Fibroblast of villous mesenchyme (primary cell): ENCODE results near the gene LPCAT3. TPM values are rescaled to one million over a fixed set of nuclear protein-coding genes. Genes with fewer than 3 reads are reported as not detected.

Source experiments
- DNase-seq: peaks from one replicate; pipeline ENCODE4 v3.0.0-alpha.2; 2010; ENCODE audit warnings: low read depth
- H3K4me3 ChIP-seq: 2 replicates; pipeline ENCODE4 v1.5.1; 2011; ENCODE audit warnings: low read depth, mild to moderate bottlenecking, low read length
- total RNA-seq: library from RNA; depleted of rRNA; stranded (reverse); fragments of >200 nt; gene quantifications from 2 replicates; pipeline ENCODE4 v1.2.3, GENCODE V29; 2012
- TF ChIP-seq, protein P1 (sequence below): IDR thresholded peaks from 2 replicates; pipeline ENCODE4 v1.5.1; 2012; ENCODE audit warnings: low read depth, mild to moderate bottlenecking, low read length; ENCODE audit not compliant: insufficient read depth

The LPCAT3 gene
- total RNA-seq, 1 donor, result 26.3 TPM

DNA sequence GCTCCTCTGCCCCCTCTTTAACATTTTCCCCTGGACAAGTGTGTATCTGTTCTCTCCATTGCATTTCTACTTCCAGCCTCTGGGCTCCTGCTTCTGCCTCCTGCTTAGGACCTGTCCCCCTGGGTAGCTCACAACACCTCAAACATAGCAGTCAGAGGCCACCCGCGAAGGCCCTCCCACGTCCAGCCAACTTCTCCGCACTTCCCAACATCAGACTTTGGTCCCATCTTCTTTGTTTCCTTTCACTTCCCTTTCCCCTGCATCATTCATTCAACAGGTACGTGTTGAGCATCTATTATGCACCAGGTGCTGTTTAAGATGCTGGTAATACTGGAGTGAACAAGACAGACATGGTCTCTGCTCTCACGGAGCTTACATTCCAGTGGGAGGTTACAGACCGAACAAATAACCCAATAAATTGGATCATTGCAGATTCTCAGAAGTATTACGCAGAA is 71.3 kb downstream of the LPCAT3 start:
- TF ChIP-seq, protein P1, sequence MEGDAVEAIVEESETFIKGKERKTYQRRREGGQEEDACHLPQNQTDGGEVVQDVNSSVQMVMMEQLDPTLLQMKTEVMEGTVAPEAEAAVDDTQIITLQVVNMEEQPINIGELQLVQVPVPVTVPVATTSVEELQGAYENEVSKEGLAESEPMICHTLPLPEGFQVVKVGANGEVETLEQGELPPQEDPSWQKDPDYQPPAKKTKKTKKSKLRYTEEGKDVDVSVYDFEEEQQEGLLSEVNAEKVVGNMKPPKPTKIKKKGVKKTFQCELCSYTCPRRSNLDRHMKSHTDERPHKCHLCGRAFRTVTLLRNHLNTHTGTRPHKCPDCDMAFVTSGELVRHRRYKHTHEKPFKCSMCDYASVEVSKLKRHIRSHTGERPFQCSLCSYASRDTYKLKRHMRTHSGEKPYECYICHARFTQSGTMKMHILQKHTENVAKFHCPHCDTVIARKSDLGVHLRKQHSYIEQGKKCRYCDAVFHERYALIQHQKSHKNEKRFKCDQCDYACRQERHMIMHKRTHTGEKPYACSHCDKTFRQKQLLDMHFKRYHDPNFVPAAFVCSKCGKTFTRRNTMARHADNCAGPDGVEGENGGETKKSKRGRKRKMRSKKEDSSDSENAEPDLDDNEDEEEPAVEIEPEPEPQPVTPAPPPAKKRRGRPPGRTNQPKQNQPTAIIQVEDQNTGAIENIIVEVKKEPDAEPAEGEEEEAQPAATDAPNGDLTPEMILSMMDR, result no peak
- H3K4me3 ChIP-seq, result no peak overlapping the region
- DNase-seq, result no peak

DNA sequence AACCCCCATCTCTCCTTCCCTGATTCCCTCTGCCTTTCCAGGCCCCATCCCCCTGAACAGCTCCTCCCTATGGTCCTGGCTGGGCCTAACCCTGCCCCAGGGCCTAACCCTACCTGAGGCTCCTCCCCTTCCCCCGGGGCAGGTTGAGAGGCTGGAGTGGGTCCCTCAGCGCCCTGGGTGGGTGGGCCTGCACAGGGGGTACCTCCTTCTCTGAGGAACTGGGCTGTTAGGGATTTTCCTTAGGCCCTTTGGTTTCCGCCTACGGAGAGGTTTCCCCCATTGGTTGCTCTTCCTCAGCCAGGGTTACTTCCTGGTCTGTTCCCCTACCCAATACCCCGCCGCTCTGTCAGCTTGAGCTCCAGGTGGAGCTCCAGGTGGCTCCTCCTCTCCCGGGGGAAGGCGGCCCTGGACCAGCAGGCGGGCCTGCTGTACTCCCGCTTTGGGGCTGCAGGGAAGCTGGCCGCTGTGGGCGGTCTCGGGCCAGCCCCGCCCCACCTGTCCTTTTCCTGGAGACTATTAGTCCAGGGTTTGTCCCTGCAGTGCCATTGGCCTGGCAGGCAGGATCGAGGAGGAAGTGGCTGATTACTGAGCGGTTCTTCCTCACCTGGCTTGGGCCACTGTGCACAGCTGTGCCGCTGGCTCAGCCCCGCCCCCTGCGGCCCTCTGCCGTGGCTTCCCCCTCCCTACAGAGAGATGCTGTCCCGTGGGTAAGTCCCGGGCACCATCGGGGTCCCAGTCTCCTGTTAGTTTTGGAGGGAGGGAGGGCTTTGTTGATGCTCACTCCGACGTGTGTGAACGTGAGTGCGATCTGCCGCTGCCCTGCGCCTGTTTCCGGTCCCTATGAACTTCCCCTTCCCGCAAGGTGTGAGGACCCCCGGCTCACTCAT is 72.0 kb downstream of the LPCAT3 start:
- no peak for DNase-seq
- no peak overlapping the region for H3K4me3 ChIP-seq
- TF ChIP-seq, protein P1, result no peak

DNA sequence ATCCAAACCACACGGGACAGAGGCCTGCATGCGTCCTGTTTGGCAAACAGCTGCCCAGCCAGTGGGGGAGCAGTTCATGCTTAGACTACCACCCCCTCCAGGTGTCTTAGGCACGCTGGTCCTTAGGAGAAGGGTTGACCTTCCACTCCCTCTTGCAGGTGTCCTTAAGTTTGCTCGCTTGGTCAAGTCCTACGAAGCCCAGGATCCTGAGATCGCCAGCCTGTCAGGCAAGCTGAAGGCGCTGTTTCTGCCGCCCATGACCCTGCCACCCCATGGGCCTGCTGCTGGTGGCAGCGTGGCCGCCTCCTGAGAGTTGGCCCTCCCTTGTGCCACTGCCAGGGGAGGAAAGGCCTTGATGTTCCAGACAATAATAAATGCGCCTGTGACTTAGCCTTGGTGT is 72.7 kb downstream of the LPCAT3 start:
- TF ChIP-seq, protein P1, result no peak
- DNase-seq, result no peak
- no peak overlapping the region for H3K4me3 ChIP-seq

DNA sequence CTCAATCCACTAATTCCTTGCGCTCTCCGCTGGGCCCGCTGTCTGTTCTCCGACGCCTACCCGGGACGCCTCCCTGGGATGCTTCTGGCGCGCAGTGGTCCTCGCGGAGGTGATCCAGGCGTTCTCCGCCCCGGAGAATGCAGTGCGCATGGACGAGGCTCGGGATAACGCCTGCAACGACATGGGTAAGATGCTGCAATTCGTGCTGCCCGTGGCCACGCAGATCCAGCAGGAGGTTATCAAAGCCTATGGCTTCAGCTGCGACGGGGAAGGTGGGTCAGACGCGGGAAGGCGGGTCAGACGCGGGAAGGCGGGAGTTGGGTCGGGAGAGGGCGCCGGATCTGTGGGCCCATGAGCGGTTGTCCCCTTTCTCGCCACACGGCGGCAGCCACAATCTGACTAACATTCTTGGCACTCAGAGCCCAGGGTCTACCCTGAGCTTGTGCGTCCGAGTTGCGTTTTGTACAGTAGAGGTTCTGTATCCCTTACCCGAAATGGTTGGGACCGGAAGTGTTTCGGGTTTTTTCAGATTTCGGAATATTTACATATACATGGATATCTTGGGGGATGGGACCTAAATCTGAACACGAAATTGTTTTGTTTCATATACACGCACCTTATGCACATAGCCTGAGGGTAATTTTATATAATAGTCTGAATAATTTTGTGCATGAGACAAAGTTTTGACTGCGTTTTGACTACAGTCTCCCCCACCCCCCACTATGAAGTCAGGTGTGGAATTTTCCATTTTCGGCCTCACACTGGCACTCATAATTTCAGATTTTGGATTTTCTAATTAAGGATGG is 73.7 kb downstream of the LPCAT3 start:
- TF ChIP-seq, protein P1, result peak; percentile 88
- DNase-seq, result peak; percentile 92
- peak overlapping the region; percentile 76 for H3K4me3 ChIP-seq

DNA sequence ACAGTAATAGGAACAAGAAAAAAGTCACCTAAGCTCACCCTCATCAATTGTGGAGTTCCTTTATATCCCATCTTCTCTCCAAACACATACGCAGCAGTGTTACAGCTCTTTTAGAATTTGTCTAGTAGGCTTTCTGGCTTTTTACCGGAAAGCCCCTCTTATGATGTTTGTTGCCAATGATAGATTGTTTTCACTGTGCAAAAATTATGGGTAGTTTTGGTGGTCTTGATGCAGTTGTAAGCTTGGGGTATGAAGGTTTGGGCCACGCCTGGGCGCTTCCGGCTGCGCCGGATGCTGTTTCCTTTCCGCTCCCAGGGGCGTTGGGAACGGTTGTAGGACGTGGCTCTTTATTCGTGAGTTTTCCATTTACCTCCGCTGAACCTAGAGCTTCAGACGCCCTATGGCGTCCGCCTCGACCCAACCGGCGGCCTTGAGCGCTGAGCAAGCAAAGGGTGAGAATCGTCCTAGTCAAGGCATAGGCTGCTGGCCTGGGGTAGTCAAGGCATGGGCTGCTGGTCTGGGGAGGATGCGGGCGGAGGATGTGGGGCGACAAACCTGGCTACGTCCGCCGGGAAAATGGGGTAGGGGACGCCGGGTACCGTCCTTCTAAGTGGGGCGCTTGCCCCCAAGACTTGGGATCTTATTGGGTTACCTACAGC is 74.4 kb downstream of the LPCAT3 start, which contains the start of the genes C12orf57 and RNU7-1:
Gene C12orf57 (plus strand): TSS at position 301 of the 659 bp plus-strand sequence. CDS start 100 bp downstream, at position 401.
Gene RNU7-1 (plus strand): TSS at position 95 of the 659 bp plus-strand sequence.
- peak within 1 kb of the TSS; percentile 76 for H3K4me3 ChIP-seq
- peak; percentile 87 for DNase-seq
- TF ChIP-seq, protein P1, result no peak

DNA sequence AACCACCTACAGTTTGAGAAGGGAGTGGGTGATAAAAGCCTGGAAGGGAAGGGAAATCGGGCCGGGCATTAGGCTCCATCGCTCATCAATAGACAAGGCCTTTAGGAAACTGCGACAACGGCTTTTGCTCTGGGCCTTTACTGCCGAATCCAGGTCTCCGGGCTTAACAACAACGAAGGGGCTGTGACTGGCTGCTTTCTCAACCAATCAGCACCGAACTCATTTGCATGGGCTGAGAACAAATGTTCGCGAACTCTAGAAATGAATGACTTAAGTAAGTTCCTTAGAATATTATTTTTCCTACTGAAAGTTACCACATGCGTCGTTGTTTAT is 74.9 kb downstream of the LPCAT3 start:
- peak overlapping the region; percentile 76 for H3K4me3 ChIP-seq
- peak; percentile 96 for DNase-seq
- TF ChIP-seq, protein P1, result no peak
